ENCODE results near the gene OPN1LW. TPM values are rescaled to one million over a fixed set of nuclear protein-coding genes. Genes with fewer than 3 reads are reported as not detected.

OPN1LW gene
- total and polyA plus RNA-seq, 2 donors (not counting 1 experiment from before 2014, with no cell fraction given) = not detected

GRCh38 chrX:154096140-154097002, 47.7 kb upstream of the OPN1LW start:
- TF ChIP-seq EZH2 (IDR thresholded peaks at IDR 0.05; ENCODE audit: borderline replicate concordance, insufficient read depth, low read depth, low read length, poor library complexity, severe bottlenecking) = no peak
- TF ChIP-seq, protein P1, sequence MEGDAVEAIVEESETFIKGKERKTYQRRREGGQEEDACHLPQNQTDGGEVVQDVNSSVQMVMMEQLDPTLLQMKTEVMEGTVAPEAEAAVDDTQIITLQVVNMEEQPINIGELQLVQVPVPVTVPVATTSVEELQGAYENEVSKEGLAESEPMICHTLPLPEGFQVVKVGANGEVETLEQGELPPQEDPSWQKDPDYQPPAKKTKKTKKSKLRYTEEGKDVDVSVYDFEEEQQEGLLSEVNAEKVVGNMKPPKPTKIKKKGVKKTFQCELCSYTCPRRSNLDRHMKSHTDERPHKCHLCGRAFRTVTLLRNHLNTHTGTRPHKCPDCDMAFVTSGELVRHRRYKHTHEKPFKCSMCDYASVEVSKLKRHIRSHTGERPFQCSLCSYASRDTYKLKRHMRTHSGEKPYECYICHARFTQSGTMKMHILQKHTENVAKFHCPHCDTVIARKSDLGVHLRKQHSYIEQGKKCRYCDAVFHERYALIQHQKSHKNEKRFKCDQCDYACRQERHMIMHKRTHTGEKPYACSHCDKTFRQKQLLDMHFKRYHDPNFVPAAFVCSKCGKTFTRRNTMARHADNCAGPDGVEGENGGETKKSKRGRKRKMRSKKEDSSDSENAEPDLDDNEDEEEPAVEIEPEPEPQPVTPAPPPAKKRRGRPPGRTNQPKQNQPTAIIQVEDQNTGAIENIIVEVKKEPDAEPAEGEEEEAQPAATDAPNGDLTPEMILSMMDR (IDR thresholded peaks at IDR 0.05) = no peak
- 18% methylated on average over 10 of the region's 31 CpGs for WGBS (ENCODE audit: insufficient coverage)
- Histone ChIP-seq H3K9me3 (ENCODE audit: control extremely low read depth in 1 of 3, control insufficient read depth in 2 of 3, insufficient read depth in 1 of 3, low read length in 2 of 3) (no peaks in the 10 kb centered on the region), H3K4me3 (ENCODE audit: control extremely low read depth in 1 of 5, extremely low read depth in 1 of 5, insufficient read depth in 1 of 5, low read depth in 2 of 5, low read length in 4 of 5) (peak overlapping the region; percentile 52 to 70 (median 60)), H2AFZ (ENCODE audit: insufficient read depth, low read depth, low read length, poor library complexity, severe bottlenecking) (peak overlapping the region; percentile 12), H4K20me1 (ENCODE audit: control insufficient read depth, insufficient read depth, low read length, poor library complexity, severe bottlenecking) (peaks cover 9% of the 10 kb centered on the region), H3K36me3 (replicated peaks in 1 of 2; ENCODE audit: control extremely low read depth in 1 of 2, control insufficient read depth in 1 of 2, extremely low read depth in 1 of 2, insufficient read depth in 2 of 2, low read length in 1 of 2) (peaks cover 0 to 3% of the 10 kb centered on the region in 2 experiments), H3K27ac (ENCODE audit: low read length in 2 of 2) (peak overlapping the region; percentile 65 to 85), H3K9ac (ENCODE audit: low read length) (peak overlapping the region; percentile 82), H3K27me3 (replicated peaks in 1 of 4; ENCODE audit: control extremely low read depth in 1 of 4, control insufficient read depth in 3 of 4, insufficient read depth in 4 of 4, low read length in 3 of 4) (no peaks in the 10 kb centered on the region), H3K4me1 (ENCODE audit: control insufficient read depth in 2 of 2, insufficient read depth in 2 of 2, low read length in 2 of 2) (peaks cover 36 to 54% of the 10 kb centered on the region in 2 donors), H3K4me2 (replicated peaks; ENCODE audit: low read depth, low read length, poor library complexity, severe bottlenecking) (peak overlapping the region; percentile 79), H3K79me2 (ENCODE audit: control insufficient read depth, insufficient read depth, low read length) (peaks cover 59% of the 10 kb centered on the region)
- peaks cover 4% of the 10 kb centered on the region for H3K27me3 Mint-ChIP-seq
- ATAC-seq (ENCODE audit: low read depth) = no peak
- ChIA-PET CTCF (no interaction called here), POLR2A (interaction anchor here (1.0 kb wide), 1 partner anchor 430 kb away, joined by 4 read pairs; no protein-coding TSS in a partner anchor)
- peak overlapping the region; percentile 94 for H3K4me3 Mint-ChIP-seq
- no peak for DNase-seq
- peaks cover 50% of the 10 kb centered on the region for H3K4me1 Mint-ChIP-seq
- peak overlapping the region; percentile 94 for H3K27ac Mint-ChIP-seq
- intact Hi-C loops (cut with micrococcal nuclease) = loop anchor here (10.0 kb wide), 1 partner anchor 278 kb away; the partner anchor contains the start of genes EMD and FLNA
- H3K9me3 Mint-ChIP-seq (ENCODE audit: insufficient read depth) = no peaks in the 10 kb centered on the region

All from B cell (primary cell).